Transverse colon (tissue), 4 donors: ENCODE data around the gene FARP1.

Experiments used
- CTCF ChIP-seq, 5 experiments: fragments of 200-600 bp in 3 of 5; fragments of 450-650 bp in 2 of 5; sonication (generic) in 3 of 5; IDR thresholded peaks; 1 replicate in 2 of 5; 2 replicates in 3 of 5; pipeline ENCODE4 v1.5.1; 2016 to 2017; ENCODE audit warnings: antibody characterized with exemption in 5 of 5, inconsistent platforms in 3 of 5, mild to moderate bottlenecking in 2 of 5, moderate library complexity in 1 of 5
- EP300 ChIP-seq: sonication (generic); formaldehyde crosslinking; IDR thresholded peaks from one replicate; pipeline ENCODE4 v1.6.1; 2017; ENCODE audit warnings: antibody characterized with exemption, low read depth
- POLR2A ChIP-seq: fragments of 450-650 bp; IDR thresholded peaks from one replicate; pipeline ENCODE4 v1.6.1; 2016; ENCODE audit warnings: antibody characterized with exemption, mild to moderate bottlenecking, moderate library complexity
- POLR2AphosphoS5 ChIP-seq, 3 donors: sonication (generic); formaldehyde crosslinking; IDR thresholded peaks; one replicate each; pipeline ENCODE4 v1.6.1; 2016; ENCODE audit warnings: antibody characterized with exemption in 3 of 3

GRCh38 chr13:98420554-98421175 is 277.8 kb downstream of the FARP1 start:
- no peak for TF ChIP-seq CTCF (IDR thresholded peaks at IDR 0.05)
- TF ChIP-seq EP300: no peak
- no peak for TF ChIP-seq POLR2A
- TF ChIP-seq POLR2AphosphoS5 (IDR thresholded peaks at IDR 0.05): no peak
